WI38 (cell line): Measurements from ENCODE around the gene SAMD14.

Experiments
- H3K4me3 ChIP-seq: 2 replicates; pipeline ENCODE4 v1.5.1; 2011; ENCODE audit warnings: low read depth, mild to moderate bottlenecking, control low read depth, low read length
- CTCF ChIP-seq: IDR thresholded peaks from 2 replicates; pipeline ENCODE4 v1.5.1; 2012; ENCODE audit warnings: low read depth, mild to moderate bottlenecking, control low read depth, low read length

SAMD14 gene

GRCh38 chr17:50173335-50173941, 43.5 kb upstream of the SAMD14 start:
- no peak overlapping the region for H3K4me3 ChIP-seq
- TF ChIP-seq CTCF, result no peak

GRCh38 chr17:50172936-50173334, 43.0 kb upstream of the SAMD14 start:
- TF ChIP-seq CTCF, result no peak
- H3K4me3 ChIP-seq, result no peak overlapping the region

GRCh38 chr17:50172130-50172529, 42.2 kb upstream of the SAMD14 start:
- TF ChIP-seq CTCF, result no peak
- no peak overlapping the region for H3K4me3 ChIP-seq

GRCh38 chr17:50171371-50172071, 41.6 kb upstream of the SAMD14 start:
- TF ChIP-seq CTCF, result no peak
- no peak overlapping the region for H3K4me3 ChIP-seq

GRCh38 chr17:50170662-50171370, 40.9 kb upstream of the SAMD14 start:
- no peak for TF ChIP-seq CTCF
- H3K4me3 ChIP-seq, result no peak overlapping the region

- no peak overlapping the region for H3K4me3 ChIP-seq
- TF ChIP-seq CTCF, result no peak
These were observed 40.0 kb upstream of the SAMD14 start for GRCh38 chr17:50169881-50170459.
